Duodenal mucosa (tissue), 2 donors: ENCODE measurements around the gene TWNK.

Experiments used
- H3K27ac ChIP-seq: one replicate; pipeline ENCODE4 v1.7.0; 2013; ENCODE audit warnings: low read depth, low read length
- H3K27me3 ChIP-seq, 2 donors: one replicate each; pipeline ENCODE4 v1.7.0; 2013; ENCODE audit warnings: low read length in 2 of 2, control low read depth in 1 of 2; ENCODE audit not compliant: insufficient read depth in 2 of 2, control insufficient read depth in 1 of 2
- H3K36me3 ChIP-seq, 2 donors: one replicate each; pipeline ENCODE4 v1.7.0; 2013; ENCODE audit warnings: low read length in 2 of 2, control low read depth in 1 of 2; ENCODE audit not compliant: insufficient read depth in 2 of 2, control insufficient read depth in 1 of 2
- H3K4me1 ChIP-seq, 2 donors: one replicate each; pipeline ENCODE4 v1.7.0; 2013; ENCODE audit warnings: low read length in 2 of 2, control low read depth in 1 of 2; ENCODE audit not compliant: insufficient read depth in 2 of 2, control insufficient read depth in 1 of 2
- H3K4me3 ChIP-seq, 2 donors: one replicate each; pipeline ENCODE4 v1.7.0; 2013; ENCODE audit warnings: low read length in 2 of 2, low read depth in 1 of 2
- H3K9ac ChIP-seq, 2 donors: one replicate each; pipeline ENCODE4 v1.7.0; 2013; ENCODE audit warnings: low read length in 2 of 2, low read depth in 1 of 2
- H3K9me3 ChIP-seq, 2 donors: one replicate each; pipeline ENCODE4 v1.7.0; 2013; ENCODE audit warnings: low read length in 2 of 2, control low read depth in 1 of 2; ENCODE audit not compliant: control insufficient read depth in 1 of 2

Gene TWNK

DNA sequence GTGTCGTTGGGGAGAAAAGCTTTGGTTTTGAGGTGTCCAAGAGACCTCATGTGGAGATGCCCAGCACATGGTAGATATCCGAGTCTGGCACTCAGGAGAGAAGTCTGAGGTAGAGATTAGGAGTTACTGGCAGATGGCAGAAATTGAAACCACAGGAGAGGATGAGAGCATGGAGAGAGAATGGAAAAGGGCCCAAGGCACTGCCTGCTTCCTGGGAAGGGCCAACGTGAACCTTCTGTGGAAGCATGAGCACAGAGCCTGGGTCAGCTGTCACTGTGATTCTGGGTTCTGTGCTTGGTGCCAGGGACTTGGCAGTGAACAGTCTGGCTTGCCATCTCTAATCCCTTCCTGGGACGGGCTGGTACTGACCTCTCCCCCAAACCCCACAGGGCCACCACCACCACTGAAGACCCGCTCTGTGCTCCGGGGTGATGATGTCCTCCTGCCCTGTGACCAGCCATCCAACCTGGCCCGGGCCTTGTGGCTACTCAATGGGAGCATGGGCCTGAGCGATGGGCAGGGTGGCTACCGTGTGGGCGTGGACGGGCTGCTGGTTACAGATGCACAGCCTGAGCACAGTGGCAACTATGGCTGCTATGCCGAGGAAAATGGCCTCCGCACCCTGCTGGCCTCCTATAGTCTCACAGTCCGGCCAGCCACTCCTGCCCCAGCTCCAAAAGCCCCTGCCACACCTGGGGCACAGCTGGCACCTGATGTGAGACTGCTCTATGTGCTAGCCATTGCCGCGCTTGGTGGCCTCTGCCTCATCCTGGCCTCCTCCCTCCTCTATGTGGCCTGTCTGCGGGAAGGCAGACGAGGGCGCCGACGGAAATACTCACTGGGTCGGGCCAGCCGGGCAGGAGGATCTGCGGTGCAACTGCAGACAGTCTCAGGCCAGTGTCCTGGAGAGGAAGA is 4.2 kb upstream of the TWNK start:
- Histone ChIP-seq H3K36me3 (peaks cover 20 to 60% of the 10 kb centered on the region in 2 donors), H3K4me1 (peaks cover 25% of the 10 kb centered on the region in 2 donors), H3K27me3 (no peaks in the 10 kb centered on the region), H3K9ac (no peak overlapping the region), H3K27ac (no peak overlapping the region), H3K4me3 (no peak overlapping the region), H3K9me3 (no peaks in the 10 kb centered on the region)

DNA sequence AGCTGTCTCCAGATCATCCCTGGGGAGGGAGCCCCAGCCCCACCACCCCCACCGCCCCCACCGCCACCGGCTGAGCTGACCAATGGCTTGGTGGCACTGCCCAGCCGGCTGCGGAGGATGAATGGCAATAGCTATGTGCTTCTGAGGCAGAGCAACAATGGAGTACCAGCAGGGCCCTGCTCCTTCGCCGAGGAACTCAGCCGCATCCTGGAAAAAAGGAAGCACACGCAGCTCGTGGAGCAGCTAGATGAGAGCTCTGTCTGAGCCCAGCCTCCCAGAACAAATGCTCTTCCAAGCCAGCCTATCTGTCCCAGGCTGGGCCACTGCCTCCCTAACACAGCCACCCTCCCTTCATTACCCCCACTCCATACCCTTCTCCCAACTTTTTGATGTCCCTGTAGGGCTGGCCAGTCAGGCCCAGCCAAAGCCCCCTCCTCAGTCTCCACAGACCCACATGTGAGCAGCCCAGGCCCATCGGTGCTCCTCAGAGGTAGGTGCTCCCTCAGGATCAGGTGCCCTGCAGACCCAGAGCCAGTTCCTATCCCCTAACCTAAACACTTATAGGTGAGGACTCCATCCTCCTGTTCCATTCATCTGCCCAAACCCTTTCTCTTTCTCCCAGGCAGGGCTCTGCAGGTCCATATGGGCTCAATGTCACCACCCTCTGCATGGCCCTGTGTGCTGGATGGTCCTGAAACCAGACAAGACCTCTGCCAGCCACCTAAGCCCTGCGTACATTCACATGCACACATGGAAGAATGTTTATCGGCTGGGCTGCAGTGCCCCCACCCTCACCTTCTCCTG is 3.3 kb upstream of the TWNK start:
- Histone ChIP-seq H3K9me3 (no peaks in the 10 kb centered on the region), H3K9ac (no peak overlapping the region), H3K4me1 (peaks cover 28 to 31% of the 10 kb centered on the region in 2 donors), H3K36me3 (peaks cover 16 to 51% of the 10 kb centered on the region in 2 donors), H3K27ac (no peak overlapping the region), H3K4me3 (no peak overlapping the region), H3K27me3 (no peaks in the 10 kb centered on the region)

DNA sequence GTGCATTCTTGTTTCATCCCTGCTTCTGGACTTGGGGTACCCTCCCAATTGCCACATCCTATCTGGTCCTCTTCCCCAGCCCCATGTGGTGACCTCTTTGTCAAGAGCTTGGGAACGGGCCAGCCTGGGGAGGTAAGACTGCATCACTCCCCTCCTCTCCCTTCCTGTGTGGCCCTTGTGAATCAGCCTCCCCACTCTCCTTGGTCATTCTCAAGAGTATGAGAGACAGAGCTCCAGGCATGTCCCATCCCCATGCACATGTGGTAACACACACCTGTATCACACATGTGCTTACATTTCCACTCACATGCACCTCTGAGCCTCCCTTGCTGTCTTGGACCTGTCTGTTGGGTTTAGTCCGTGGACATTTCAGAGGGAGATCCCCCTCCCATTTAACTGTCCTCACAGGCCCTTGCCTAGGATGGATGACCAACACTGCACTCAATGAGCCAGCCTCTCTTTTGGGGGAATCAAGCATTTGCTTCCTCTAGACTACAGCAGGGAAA is 2.6 kb upstream of the TWNK start:
- Histone ChIP-seq H3K9me3 (no peaks in the 10 kb centered on the region), H3K9ac (no peak overlapping the region), H3K4me3 (no peak overlapping the region), H3K27ac (no peak overlapping the region), H3K27me3 (no peaks in the 10 kb centered on the region), H3K36me3 (peaks cover 18 to 45% of the 10 kb centered on the region in 2 donors), H3K4me1 (peaks cover 28 to 31% of the 10 kb centered on the region in 2 donors)

DNA sequence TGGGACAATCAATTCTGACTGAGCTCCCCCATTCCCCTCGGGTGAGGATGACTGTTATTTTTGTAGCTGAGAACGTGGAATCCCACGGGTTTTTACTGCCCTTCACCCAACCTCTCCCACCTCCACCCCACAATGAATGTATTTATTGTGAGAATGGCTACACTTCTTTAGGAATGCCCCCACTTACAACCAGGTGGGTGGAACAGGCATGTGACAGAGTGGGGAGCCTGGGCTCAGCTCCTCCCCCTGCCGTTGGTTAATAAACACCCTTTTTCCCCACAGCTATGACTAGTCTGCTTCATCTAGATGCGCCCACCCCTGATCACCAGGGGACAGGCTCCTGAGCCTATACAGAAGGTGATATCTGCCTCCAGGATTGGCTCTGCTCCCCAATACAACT is 2.0 kb upstream of the TWNK start:
- Histone ChIP-seq H3K4me1 (peaks cover 28 to 31% of the 10 kb centered on the region in 2 donors), H3K27ac (no peak overlapping the region), H3K36me3 (peaks cover 17 to 43% of the 10 kb centered on the region in 2 donors), H3K9ac (no peak overlapping the region), H3K4me3 (no peak overlapping the region), H3K9me3 (no peaks in the 10 kb centered on the region), H3K27me3 (no peaks in the 10 kb centered on the region)

- H3K27me3 ChIP-seq = no peaks in the 10 kb centered on the region
- peak overlapping the region; percentile 79 to 85 for H3K9ac ChIP-seq
- no peaks in the 10 kb centered on the region for H3K9me3 ChIP-seq
- H3K36me3 ChIP-seq = peaks cover 14 to 42% of the 10 kb centered on the region in 2 donors
- H3K4me1 ChIP-seq = peaks cover 28 to 31% of the 10 kb centered on the region in 2 donors
- no peak overlapping the region for H3K27ac ChIP-seq
- H3K4me3 ChIP-seq = peak overlapping the region; percentile 92 to 94
These were observed 756 bp upstream of the TWNK start for GRCh38 chr10:100986623-100986951.

- peak overlapping the region; percentile 92 to 94 for H3K4me3 ChIP-seq
- no peaks in the 10 kb centered on the region for H3K27me3 ChIP-seq
- no peak overlapping the region for H3K27ac ChIP-seq
- peaks cover 13 to 33% of the 10 kb centered on the region in 2 donors for H3K36me3 ChIP-seq
- no peaks in the 10 kb centered on the region for H3K9me3 ChIP-seq
- H3K4me1 ChIP-seq = peaks cover 28 to 31% of the 10 kb centered on the region in 2 donors
- peak overlapping the region; percentile 48 to 85 for H3K9ac ChIP-seq
These were observed 324 bp downstream of the TWNK start for GRCh38 chr10:100987685-100988049.

DNA sequence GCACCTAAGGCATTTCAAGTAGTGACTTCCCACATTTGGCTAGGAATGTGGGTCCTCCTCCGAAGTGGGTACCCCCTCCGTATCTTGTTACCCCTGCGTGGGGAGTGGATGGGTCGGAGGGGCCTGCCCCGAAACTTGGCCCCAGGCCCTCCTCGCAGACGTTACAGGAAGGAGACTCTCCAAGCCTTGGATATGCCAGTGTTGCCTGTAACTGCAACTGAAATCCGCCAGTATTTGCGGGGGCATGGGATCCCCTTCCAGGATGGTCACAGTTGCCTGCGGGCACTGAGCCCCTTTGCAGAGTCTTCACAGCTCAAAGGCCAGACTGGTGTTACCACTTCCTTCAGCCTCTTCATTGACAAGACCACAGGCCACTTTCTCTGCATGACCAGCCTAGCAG is 823 bp downstream of the TWNK start:
- Histone ChIP-seq H3K27ac (no peak overlapping the region), H3K9me3 (no peaks in the 10 kb centered on the region), H3K36me3 (peaks cover 15 to 32% of the 10 kb centered on the region in 2 donors), H3K4me3 (peak overlapping the region; percentile 92 to 94), H3K9ac (peak overlapping the region; percentile 48 to 85), H3K27me3 (no peaks in the 10 kb centered on the region), H3K4me1 (peaks cover 28 to 31% of the 10 kb centered on the region in 2 donors)

DNA sequence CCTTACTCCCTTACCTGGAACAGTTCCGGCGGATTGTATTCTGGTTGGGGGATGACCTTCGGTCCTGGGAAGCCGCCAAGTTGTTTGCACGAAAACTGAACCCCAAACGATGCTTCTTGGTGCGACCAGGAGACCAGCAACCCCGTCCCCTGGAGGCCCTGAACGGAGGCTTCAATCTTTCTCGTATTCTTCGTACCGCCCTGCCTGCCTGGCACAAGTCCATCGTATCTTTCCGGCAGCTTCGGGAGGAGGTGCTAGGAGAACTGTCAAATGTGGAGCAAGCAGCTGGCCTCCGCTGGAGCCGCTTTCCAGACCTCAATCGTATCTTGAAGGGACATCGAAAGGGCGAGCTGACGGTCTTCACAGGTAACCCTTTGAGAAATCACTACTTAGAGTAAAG is 1.7 kb downstream of the TWNK start:
- Histone ChIP-seq H3K4me1 (peaks cover 28 to 31% of the 10 kb centered on the region in 2 donors), H3K27ac (no peak overlapping the region), H3K36me3 (peaks cover 18 to 33% of the 10 kb centered on the region in 2 donors), H3K9ac (no peak overlapping the region), H3K4me3 (no peak overlapping the region), H3K9me3 (no peaks in the 10 kb centered on the region), H3K27me3 (no peaks in the 10 kb centered on the region)

DNA sequence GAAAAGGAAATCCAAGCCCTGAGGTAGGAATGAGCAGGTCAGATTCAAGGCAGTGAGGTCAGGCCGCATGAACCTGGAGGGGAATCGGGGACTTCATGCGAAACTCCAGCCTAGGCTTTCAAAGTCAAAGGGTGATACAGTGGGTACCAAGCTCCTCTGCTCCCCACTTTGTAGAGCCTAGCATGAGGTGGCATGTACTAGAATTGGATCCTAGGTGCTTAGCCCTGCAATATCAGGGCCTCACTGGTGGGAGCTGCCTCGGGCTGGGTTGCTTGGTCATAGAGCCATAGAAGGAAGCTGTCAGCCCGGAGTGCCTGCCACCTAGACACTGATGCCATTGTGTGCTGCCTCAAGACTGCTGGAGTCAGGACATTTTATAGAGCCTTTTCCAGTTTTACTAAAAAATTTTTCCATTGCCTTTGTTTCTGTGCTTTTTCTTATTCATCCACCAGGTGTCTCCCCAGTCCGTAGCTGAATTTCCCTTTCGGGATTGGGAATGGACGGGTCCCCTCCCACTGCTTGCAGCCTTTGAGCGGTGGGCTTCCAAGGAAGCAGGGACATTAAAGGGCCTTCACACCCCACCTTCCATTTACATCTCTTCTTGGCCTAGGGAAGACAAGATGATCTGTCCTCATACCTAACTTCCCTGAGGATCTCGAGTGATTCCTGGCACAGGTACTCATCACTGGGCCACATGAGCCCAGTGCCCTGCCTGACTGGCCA is 6.8 kb downstream of the TWNK start:
- Histone ChIP-seq H3K27me3 (no peaks in the 10 kb centered on the region), H3K4me1 (peaks cover 6 to 19% of the 10 kb centered on the region in 2 donors), H3K9ac (no peak overlapping the region), H3K4me3 (no peak overlapping the region), H3K9me3 (no peaks in the 10 kb centered on the region), H3K36me3 (peaks cover 18 to 25% of the 10 kb centered on the region in 2 donors), H3K27ac (no peak overlapping the region)
